A673 (cell line): ENCODE data around the gene PLEK. TPM values are rescaled to one million over a fixed set of nuclear protein-coding genes. Genes with fewer than 3 reads are reported as not detected.

Experiments
- BruUV-seq: library from RNA; stranded (reverse); fragments of 400-500 nt; replicated peaks from 2 replicates; lab custom pipeline; 2021; lab: Mats Ljungman, UMichigan
- CTCF ChIA-PET: fragments of 300-600 bp; sonication (Branson Sonifier 250); formaldehyde crosslinking; loops from one replicate; lab custom pipeline; 2022; ENCODE audit warnings: antibody characterized with exemption; lab: Charles Lee
- POLR2A ChIA-PET: fragments of 300-600 bp; sonication (Branson Sonifier 250); formaldehyde crosslinking; loops from one replicate; lab custom pipeline; 2022; ENCODE audit warnings: antibody characterized with exemption; ENCODE audit not compliant: low non-redundant PET; lab: Charles Lee
- DNase-seq: peaks from one replicate; pipeline ENCODE4 v3.0.0-alpha.2; 2015; ENCODE audit warnings: low spot score
- H3K27ac ChIP-seq: fragments of 200-600 bp; sonication (generic); 2 replicates; pipeline ENCODE4 v1.5.1; 2016; ENCODE audit warnings: mixed run types, low read depth, mild to moderate bottlenecking, mixed read lengths, antibody characterized with exemption, low read length; ENCODE audit not compliant: poor library complexity, severe bottlenecking
- H3K27me3 ChIP-seq: fragments of 200-600 bp; sonication (generic); replicated peaks from 2 replicates; pipeline ENCODE4 v1.6.1; 2017; ENCODE audit warnings: mixed run types, low read depth, mild to moderate bottlenecking, mixed read lengths, antibody characterized with exemption, low read length; ENCODE audit not compliant: insufficient read depth, poor library complexity
- H3K36me3 ChIP-seq: fragments of 200-600 bp; sonication (generic); 2 replicates; pipeline ENCODE4 v1.6.1; 2016; ENCODE audit warnings: mixed run types, mild to moderate bottlenecking, mixed read lengths, antibody characterized with exemption, low read length; ENCODE audit not compliant: insufficient read depth, poor library complexity, severe bottlenecking
- H3K4me1 ChIP-seq: fragments of 200-600 bp; sonication (generic); 2 replicates; pipeline ENCODE4 v1.6.1; 2017; ENCODE audit warnings: mixed run types, mild to moderate bottlenecking, mixed read lengths, antibody characterized with exemption, low read length; ENCODE audit not compliant: insufficient read depth, poor library complexity, severe bottlenecking
- H3K4me3 ChIP-seq: fragments of 200-600 bp; sonication (generic); 2 replicates; pipeline ENCODE4 v1.5.1; 2016; ENCODE audit warnings: low read depth, mixed run types, mild to moderate bottlenecking, mixed read lengths, low read length; ENCODE audit not compliant: poor library complexity, severe bottlenecking
- H3K9me3 ChIP-seq: fragments of 200-600 bp; sonication (generic); 2 replicates; pipeline ENCODE4 v1.6.1; 2016; ENCODE audit warnings: mixed run types, low read depth, mild to moderate bottlenecking, mixed read lengths, antibody characterized with exemption, low read length; ENCODE audit not compliant: poor library complexity, severe bottlenecking
- CTCF ChIP-seq: fragments of 300-800, 200-600 bp; sonication (generic); conservative IDR thresholded peaks from 2 replicates; pipeline ENCODE4 v1.5.1; 2017; ENCODE audit warnings: low read depth, mild to moderate bottlenecking, antibody characterized with exemption, low read length, moderate library complexity, mixed read lengths
- EZH2 ChIP-seq: fragments of 200-600 bp; sonication (generic); IDR thresholded peaks from 2 replicates; pipeline ENCODE4 v1.6.1; 2017; ENCODE audit warnings: borderline replicate concordance, low read depth, mild to moderate bottlenecking, mixed read lengths, antibody characterized with exemption, low read length; ENCODE audit not compliant: poor library complexity, severe bottlenecking
- intact Hi-C: fragments of 100-400 bp; cut with micrococcal nuclease; formaldehyde crosslinking; loops from one replicate; pipeline ENCODE4 v1.10.0; 2022; ENCODE audit not compliant: unreplicated experiment
- total RNA-seq: library from RNA; stranded (reverse); gene quantifications from 2 replicates; pipeline ENCODE4 v1.2.3, GENCODE V29; 2021

Gene PLEK
- total RNA-seq, 1 experiment from 2014 or later: not detected

GRCh38 chr2:68412127-68412819 is 47.2 kb downstream of the PLEK start:
- DNase-seq: no peak
- no peak for TF ChIP-seq CTCF
- TF ChIP-seq EZH2: no peak
- H3K36me3 ChIP-seq: no peaks in the 10 kb centered on the region
- no TSS peak for BruUV-seq
- H3K4me3 ChIP-seq: no peak overlapping the region
- CTCF ChIA-PET: no interaction called here
- intact Hi-C loops: no loop called here
- no peak overlapping the region for H3K27ac ChIP-seq
- no peaks in the 10 kb centered on the region for H3K27me3 ChIP-seq
- POLR2A ChIA-PET: no interaction called here
- H3K9me3 ChIP-seq: no peaks in the 10 kb centered on the region
- no peaks in the 10 kb centered on the region for H3K4me1 ChIP-seq

- Histone ChIP-seq H3K4me1 (no peaks in the 10 kb centered on the region), H3K27me3 (no peaks in the 10 kb centered on the region), H3K36me3 (no peaks in the 10 kb centered on the region), H3K9me3 (no peaks in the 10 kb centered on the region), H3K27ac (no peak overlapping the region), H3K4me3 (no peak overlapping the region)
- DNase-seq: no peak
- ChIA-PET POLR2A (no interaction called here), CTCF (no interaction called here)
- BruUV-seq: no TSS peak
- TF ChIP-seq CTCF (no peak), EZH2 (no peak)
- intact Hi-C loops: no loop called here
Measured at GRCh38 chr2:68413466-68413865, 48.4 kb downstream of the PLEK start.

GRCh38 chr2:68414452-68414851 is 49.4 kb downstream of the PLEK start:
- BruUV-seq: no TSS peak
- Histone ChIP-seq H3K9me3 (no peaks in the 10 kb centered on the region), H3K36me3 (no peaks in the 10 kb centered on the region), H3K4me1 (no peaks in the 10 kb centered on the region), H3K27me3 (no peaks in the 10 kb centered on the region), H3K27ac (no peak overlapping the region), H3K4me3 (no peak overlapping the region)
- POLR2A ChIA-PET: no interaction called here
- no peak for DNase-seq
- TF ChIP-seq CTCF (no peak), EZH2 (no peak)
- intact Hi-C loops: no loop called here
- CTCF ChIA-PET: no interaction called here
